OCI-LY1 (cell line): ENCODE measurements around the gene PWP1.

Experiments used
- CTCF ChIP-seq: fragments of 200-600 bp; sonication (generic), shearing (Covaris generic); IDR thresholded peaks from 2 replicates; pipeline ENCODE4 v1.5.1; 2017; ENCODE audit warnings: mild to moderate bottlenecking, antibody characterized with exemption, low read length, moderate library complexity, mixed read lengths
- EZH2 ChIP-seq: fragments of 200-600 bp; sonication (generic), shearing (Covaris generic); IDR thresholded peaks from 2 replicates; pipeline ENCODE4 v1.8.0; 2017; ENCODE audit warnings: borderline replicate concordance, mixed run types, mild to moderate bottlenecking, antibody characterized with exemption, low read length, moderate library complexity, mixed read lengths

GRCh38 chr12:107681455-107681835, 4.2 kb upstream of the PWP1 start:
- no peak for TF ChIP-seq CTCF
- no peak for TF ChIP-seq EZH2
